Activated effector memory CD4-positive, alpha-beta T cell treated with anti-CD3 and anti-CD28 coated beads, Interleukin-2, amount 50 U/mL, for 16 hours (primary cell): Measurements from ENCODE around the gene ERC2.

Experiments used
- DNase-seq: peaks from one replicate; pipeline ENCODE4 v3.0.0-alpha.2; 2020

Gene ERC2

GRCh38 chr3:55766753-55767152 lies 701.5 kb downstream of the ERC2 start:
- no peak for DNase-seq

DNA sequence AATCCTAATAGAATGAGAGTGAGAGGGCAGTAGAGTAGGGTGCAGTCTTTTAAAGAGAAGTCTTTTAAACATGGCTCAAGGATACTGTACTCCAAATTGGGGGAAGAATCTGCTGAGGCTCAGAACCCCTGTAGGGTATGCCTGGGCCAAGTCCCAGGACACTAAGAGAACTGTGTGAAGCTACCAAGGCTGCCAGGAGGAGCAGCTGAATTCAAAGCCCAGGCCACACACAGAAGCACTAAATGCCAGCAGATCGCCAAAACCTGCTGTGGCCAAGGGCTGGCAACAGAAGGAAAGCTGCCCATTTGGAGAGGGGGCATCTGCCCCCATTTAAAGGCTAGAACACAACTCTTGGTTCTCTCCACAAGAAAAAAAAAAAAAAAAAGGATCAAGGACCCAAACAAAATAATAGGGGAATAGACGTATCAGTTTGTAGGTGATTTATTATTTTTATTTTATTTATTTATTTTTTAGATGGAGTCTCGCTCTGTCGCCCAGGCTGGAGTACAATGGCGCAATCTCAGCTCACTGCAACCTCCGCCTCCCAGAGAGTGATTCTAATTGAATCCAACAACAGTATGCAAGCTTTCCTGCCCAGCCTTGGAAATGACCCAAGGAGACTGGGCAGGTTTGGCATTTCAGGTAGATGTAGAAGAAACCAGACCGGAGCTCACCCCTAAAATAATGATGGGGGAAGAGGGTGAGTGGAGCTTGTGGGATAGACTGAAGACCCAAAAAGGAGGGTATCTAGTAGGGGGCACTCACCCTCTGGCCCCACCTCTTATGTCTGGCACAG lies 702.2 kb downstream of the ERC2 start:
- DNase-seq: no peak

GRCh38 chr3:55765398-55765797 lies 702.9 kb downstream of the ERC2 start:
- DNase-seq: no peak

DNA sequence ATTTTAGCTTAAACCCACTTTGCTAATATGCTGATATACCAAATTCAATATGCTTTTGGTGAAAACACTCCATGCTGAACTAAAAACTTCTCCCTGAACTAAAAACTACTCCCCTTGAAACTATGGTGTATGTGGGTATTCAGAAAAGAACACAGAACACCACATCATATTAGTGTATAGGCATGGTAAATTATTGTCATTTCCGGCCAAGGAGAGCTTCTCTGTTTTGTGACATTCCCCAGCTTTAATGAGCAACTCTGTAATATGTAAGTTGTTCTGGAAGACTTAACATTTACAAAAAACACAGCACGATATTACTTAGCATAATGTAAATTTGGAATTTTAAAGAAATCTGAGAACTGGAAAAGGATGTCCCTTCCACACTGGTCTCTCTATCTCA lies 711.3 kb downstream of the ERC2 start:
- DNase-seq: no peak

DNA sequence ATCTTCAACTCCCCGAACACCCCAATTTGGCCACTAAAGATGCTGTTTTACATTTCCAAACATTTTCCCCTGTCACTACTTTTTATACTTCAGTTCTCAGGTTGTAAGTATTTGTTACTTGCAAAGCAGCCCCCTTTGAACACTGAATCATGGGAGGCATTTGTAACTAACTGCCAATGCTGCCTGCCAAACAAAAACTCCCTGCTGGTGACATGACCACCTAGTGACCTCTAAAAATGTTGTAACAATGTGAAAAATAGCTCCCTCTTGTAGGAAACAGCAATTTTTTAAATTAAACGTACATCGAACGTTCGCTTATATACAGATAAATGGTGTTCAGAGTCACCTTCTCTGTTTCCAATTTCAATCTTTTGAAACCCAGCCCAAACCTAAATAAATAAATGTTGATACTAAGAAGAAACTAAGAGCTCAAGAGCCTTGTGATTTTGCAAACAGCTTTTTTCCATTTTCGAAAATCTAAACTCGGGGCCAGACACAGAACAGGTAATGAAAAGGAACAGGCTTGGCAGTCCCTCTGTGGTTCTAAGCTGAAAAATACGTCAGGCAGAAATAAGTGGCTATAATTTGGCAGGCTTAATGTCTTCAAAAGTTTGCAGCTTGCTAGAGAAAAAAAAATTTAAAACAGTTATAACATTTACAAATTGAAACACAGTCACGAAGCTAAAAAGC lies 712.6 kb downstream of the ERC2 start:
- no peak for DNase-seq

- DNase-seq: no peak
Observed at GRCh38 chr3:55752911-55753310, 715.4 kb downstream of the ERC2 start.

GRCh38 chr3:55751730-55752129 lies 716.5 kb downstream of the ERC2 start:
- no peak for DNase-seq

- DNase-seq: no peak
Observed at GRCh38 chr3:55750525-55750924, 717.7 kb downstream of the ERC2 start.

- no peak for DNase-seq
Observed at GRCh38 chr3:55749036-55749435, 719.2 kb downstream of the ERC2 start.

GRCh38 chr3:55746808-55747413 lies 721.4 kb downstream of the ERC2 start:
- DNase-seq: no peak

GRCh38 chr3:55742832-55743136 lies 725.5 kb downstream of the ERC2 start:
- DNase-seq: no peak

- DNase-seq: no peak
Observed at GRCh38 chr3:55742022-55742831, 726.0 kb downstream of the ERC2 start.

GRCh38 chr3:55737186-55737585 lies 731.1 kb downstream of the ERC2 start:
- DNase-seq: no peak

DNA sequence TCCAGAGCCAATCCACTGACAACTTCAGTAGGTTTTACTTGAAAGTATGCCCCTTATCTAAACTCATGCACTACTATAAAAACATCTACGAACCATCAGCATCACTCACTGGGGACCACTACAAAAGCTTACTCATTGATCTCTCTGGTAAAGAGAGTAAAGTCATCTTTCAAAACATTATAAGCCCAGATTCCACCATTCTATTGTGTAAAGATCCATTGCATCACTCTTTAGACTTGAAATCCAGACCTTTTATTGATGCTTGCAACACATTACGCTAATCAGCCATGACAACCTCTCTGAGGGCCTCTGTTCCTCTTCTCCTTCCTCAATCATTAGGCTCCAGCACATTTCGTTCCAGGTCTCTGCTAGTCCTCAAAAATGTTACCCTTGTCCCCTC lies 732.3 kb downstream of the ERC2 start:
- no peak for DNase-seq

DNA sequence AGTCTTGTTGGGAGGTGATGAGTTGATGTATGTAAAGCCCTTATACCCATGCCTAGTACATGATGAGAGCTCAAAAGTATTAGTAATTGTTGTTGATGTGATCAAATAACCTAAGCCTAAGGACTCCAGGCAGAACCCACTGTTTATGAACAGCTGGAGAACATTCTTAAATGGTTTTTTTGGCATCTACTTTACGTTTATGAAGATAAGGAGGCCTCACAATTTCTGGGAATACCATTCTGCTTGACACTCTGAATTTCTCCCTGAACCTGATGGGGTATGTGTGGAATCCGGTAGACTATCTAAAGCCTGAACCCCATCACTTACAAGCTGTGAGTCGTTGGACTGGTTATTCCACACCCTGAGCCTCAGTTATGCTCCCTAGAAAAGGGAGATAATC lies 736.5 kb downstream of the ERC2 start:
- DNase-seq: no peak

DNA sequence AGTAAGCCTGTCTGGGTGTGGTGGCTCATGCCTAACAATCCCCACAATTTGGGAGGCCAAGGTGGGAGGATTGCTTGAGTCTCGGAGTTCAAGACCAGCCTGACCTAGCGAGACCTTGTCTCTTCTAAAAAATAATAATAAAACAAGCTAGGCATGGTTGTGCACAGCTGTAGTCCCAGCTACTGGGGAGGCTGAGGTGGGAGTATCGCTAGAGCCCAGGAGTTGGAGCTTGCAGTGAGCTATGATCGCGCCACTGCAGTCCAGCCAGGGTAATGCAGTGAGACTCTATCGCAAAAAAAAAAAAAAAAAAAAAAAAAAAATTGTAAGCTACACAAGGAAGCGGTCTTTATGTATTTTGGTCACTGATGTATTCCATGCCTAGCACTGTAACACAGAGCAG lies 738.7 kb downstream of the ERC2 start:
- no peak for DNase-seq

DNA sequence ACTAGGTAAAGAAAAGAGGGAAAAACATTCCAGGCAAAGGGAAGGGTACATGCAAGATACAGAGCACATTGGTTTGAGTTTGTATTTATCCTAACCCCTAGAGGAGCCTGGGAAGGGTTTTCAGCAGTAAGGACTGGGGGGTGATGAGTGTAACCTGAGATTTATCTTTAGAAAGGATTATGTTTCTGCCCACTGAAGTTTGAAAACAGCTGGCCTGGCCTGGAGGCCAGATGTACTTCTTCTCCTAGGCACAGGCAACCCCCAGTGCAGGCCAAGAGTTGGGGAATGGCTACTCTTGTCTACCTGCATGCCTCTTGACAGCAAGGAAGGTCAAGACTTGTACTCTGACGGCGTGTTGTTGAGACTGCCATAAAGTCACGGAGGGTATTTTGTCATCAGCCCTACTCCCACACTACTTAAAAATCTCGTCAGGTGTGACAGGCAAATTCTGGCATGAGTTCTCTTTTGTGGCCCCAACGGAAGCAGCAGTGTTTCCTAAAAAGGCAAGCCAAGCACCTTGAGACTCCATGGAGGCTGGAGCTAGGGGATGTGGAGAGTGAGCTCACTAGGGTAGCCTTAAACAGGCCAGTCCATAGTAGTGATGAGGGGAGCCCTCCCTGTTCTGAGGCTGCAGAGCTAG lies 739.7 kb downstream of the ERC2 start:
- no peak for DNase-seq

DNA sequence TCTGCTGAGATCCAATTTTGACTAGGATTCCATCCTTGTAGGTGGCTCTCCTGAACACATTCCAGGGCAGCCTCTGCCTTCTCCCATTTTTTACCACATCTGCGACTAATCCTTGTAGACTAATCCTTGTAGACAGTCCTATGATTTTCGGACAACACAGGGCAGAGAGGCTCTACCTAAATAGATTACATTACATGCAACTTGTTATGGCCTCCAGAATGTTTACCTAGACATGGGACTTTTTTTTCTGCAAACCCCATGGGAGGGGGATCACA lies 741.8 kb downstream of the ERC2 start:
- DNase-seq: no peak

DNA sequence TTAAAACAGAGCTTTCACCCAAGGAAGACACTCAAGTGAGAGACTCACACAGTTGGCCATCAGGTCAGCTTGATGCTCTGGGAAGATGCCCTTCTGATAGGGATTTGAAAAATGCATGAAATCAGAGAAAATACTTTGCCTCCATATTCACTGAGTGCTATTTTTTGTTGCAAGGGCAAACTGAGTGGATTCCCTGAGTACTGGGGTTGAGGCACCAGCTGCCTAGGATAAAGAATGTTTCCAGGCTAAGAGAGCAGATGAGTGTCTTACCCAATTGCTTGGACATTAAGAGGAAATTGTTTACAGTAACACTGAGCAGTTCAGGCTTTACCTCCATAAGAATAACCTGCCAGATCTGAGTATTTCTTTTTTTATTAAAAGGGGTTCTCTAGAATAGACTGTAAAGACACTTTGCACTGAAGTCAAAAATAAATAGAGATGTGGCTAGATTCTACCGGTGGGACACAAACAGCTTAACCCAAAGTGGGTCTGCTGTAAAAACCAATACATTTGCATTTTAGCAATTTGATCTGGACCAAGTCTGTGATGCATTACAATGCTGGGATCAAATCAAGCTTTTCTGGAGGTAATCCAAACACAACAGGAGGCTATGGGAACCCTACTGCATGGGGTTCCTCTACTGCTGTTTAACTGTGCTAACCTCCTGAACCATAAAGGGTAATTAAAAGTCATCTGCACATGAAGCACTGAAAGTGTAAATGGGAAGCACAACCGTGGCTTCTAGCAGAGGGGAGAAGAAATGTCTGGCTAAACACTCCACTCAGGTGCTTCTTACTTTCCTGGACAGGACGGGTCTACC lies 742.4 kb downstream of the ERC2 start:
- DNase-seq: no peak

DNA sequence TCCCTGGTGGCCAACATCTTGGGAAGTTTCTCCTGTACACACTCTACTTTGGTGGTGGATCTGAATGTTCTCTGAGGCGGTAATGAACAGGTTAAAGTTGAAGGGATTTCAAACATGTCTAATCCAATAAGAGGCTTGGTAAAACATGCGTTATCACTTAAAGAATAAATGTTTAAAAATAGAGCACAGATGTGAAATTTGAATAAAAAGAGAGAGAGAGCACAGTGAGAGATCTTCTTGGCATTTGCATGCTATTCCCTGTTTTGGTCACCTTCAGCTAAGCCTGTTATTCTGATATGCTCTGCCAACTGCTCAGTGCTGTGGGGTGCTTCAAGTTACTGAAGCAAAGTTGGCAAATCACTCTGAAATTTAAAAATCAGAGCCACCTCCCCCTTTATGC lies 743.4 kb downstream of the ERC2 start:
- DNase-seq: no peak

GRCh38 chr3:55724407-55724784 lies 743.9 kb downstream of the ERC2 start:
- DNase-seq: no peak

DNA sequence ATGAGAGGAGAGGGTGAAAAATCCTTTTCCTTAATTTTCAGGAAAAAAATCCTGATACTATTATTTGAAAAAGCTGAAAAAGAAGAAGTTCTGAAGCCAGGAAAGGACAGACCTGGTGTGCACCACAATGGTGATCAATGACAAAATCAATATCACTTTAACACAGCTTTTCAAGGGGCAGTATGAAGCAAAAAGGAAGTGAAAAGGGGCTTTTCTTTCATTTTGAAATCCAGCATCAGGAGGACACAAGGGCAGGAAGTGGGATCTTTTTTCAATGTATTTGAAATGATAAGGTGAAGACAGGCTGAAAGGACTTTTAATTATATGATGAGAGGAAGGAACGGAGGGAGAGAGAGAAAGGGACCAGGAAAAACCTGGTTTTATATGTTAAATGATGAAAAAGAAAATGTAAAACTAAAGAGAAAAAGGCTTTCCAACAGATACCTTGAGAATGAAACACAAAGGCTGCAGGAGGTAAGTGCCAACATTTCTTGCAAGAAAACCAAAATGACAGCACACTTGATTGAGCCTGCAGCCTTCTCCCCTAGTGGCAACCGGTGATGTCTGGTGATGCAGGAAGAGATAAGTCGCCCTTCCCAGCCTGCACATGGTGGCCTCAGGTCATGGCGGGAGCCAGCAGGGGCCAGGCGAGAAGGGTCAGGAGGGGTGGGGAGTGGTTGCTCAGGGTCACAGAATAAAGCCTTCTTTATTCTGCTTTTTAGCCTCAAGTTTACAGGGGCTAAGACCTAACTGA lies 744.4 kb downstream of the ERC2 start:
- no peak for DNase-seq
